H9 (cell line): Measurements from ENCODE around the gene STRN. TPM values are rescaled to one million over a fixed set of nuclear protein-coding genes. Genes with fewer than 3 reads are reported as not detected.

ENCODE experiments used
- DNase-seq: peaks from one replicate; pipeline ENCODE4 v3.0.0-alpha.2; 2017
- H2AFZ ChIP-seq: one replicate; pipeline ENCODE4 v1.6.1; 2013; ENCODE audit warnings: mild to moderate bottlenecking, low read length, control low read depth, moderate library complexity
- H2AK5ac ChIP-seq: 2 replicates; pipeline ENCODE4 v1.6.1; 2013; ENCODE audit warnings: low read length, control low read depth, mixed read lengths; ENCODE audit not compliant: insufficient read length
- H2BK120ac ChIP-seq: one replicate; pipeline ENCODE4 v1.6.1; 2013; ENCODE audit warnings: low read depth, mild to moderate bottlenecking, low read length, control low read depth, inconsistent platforms; ENCODE audit not compliant: poor library complexity, severe bottlenecking
- H2BK12ac ChIP-seq: 2 replicates; pipeline ENCODE4 v1.6.1; 2013; ENCODE audit warnings: low read length, control low read depth, mixed read lengths, low read depth; ENCODE audit not compliant: insufficient read length
- H2BK15ac ChIP-seq: 2 replicates; pipeline ENCODE4 v1.6.1; 2013; ENCODE audit warnings: low read depth, low read length, control low read depth
- H2BK20ac ChIP-seq: one replicate; pipeline ENCODE4 v1.6.1; 2013; ENCODE audit warnings: low read depth, mild to moderate bottlenecking, low read length, control low read depth, inconsistent platforms; ENCODE audit not compliant: poor library complexity, severe bottlenecking
- H2BK5ac ChIP-seq: 2 replicates; pipeline ENCODE4 v1.6.1; 2013; ENCODE audit warnings: low read length, control low read depth, mixed read lengths; ENCODE audit not compliant: insufficient read length
- H3K14ac ChIP-seq: 2 replicates; pipeline ENCODE4 v1.6.1; 2013; ENCODE audit warnings: low read length, control low read depth; ENCODE audit not compliant: insufficient read depth
- H3K18ac ChIP-seq: 2 replicates; pipeline ENCODE4 v1.6.1; 2013; ENCODE audit warnings: low read depth, mild to moderate bottlenecking, mixed read lengths, low read length, control low read depth; ENCODE audit not compliant: insufficient read length
- H3K23ac ChIP-seq: 2 replicates; pipeline ENCODE4 v1.6.1; 2013; ENCODE audit warnings: low read length, control low read depth, mixed read lengths, low read depth; ENCODE audit not compliant: insufficient read length
- H3K23me2 ChIP-seq: 2 replicates; pipeline ENCODE4 v1.6.1; 2013; ENCODE audit warnings: low read depth, mild to moderate bottlenecking, mixed read lengths, low read length, control low read depth; ENCODE audit not compliant: insufficient read length, poor library complexity, severe bottlenecking
- H3K27ac ChIP-seq: 2 replicates; pipeline ENCODE4 v1.5.1; 2013; ENCODE audit warnings: low read length, control low read depth, mixed read lengths, low read depth; ENCODE audit not compliant: insufficient read length
- H3K27me3 ChIP-seq: 2 replicates; pipeline ENCODE4 v1.6.1; 2013; ENCODE audit warnings: low read length, control low read depth, inconsistent platforms; ENCODE audit not compliant: insufficient read depth
- H3K4ac ChIP-seq: 2 replicates; pipeline ENCODE4 v1.6.1; 2013; ENCODE audit warnings: low read depth, mild to moderate bottlenecking, control low read depth, inconsistent platforms, low read length, moderate library complexity
- H3K4me1 ChIP-seq: 2 replicates; pipeline ENCODE4 v1.6.1; 2013; ENCODE audit warnings: low read length, control low read depth, inconsistent platforms; ENCODE audit not compliant: insufficient read depth
- H3K4me2 ChIP-seq: 2 replicates; pipeline ENCODE4 v1.6.1; 2013; ENCODE audit warnings: low read length, control low read depth, mixed read lengths; ENCODE audit not compliant: insufficient read length, insufficient read depth
- H3K56ac ChIP-seq: 2 replicates; pipeline ENCODE4 v1.6.1; 2013; ENCODE audit warnings: low read depth, mild to moderate bottlenecking, mixed read lengths, low read length, control low read depth; ENCODE audit not compliant: insufficient read length
- H3K79me1 ChIP-seq: 2 replicates; pipeline ENCODE4 v1.6.1; 2013; ENCODE audit warnings: low read depth, mild to moderate bottlenecking, moderate library complexity, low read length, control low read depth, inconsistent platforms; ENCODE audit not compliant: insufficient read depth, poor library complexity, severe bottlenecking
- H3K79me2 ChIP-seq: 2 replicates; pipeline ENCODE4 v1.6.1; 2013; ENCODE audit warnings: low read length, control low read depth, inconsistent platforms; ENCODE audit not compliant: insufficient read depth
- H3K9ac ChIP-seq: 2 replicates; pipeline ENCODE4 v1.6.1; 2013; ENCODE audit warnings: low read length, control low read depth, mixed read lengths; ENCODE audit not compliant: insufficient read length; ENCODE audit errors: extremely low read depth
- H3K9me3 ChIP-seq: one replicate; pipeline ENCODE4 v1.6.1; 2013; ENCODE audit warnings: low read depth, low read length, inconsistent platforms; ENCODE audit not compliant: control insufficient read depth
- H3T11ph ChIP-seq: one replicate; pipeline ENCODE4 v1.6.1; 2013; ENCODE audit warnings: mild to moderate bottlenecking, low read length, control low read depth, inconsistent platforms
- H4K20me1 ChIP-seq: one replicate; pipeline ENCODE4 v1.6.1; 2013; ENCODE audit not compliant: control insufficient read depth, insufficient read length, insufficient read depth
- H4K5ac ChIP-seq: 2 replicates; pipeline ENCODE4 v1.6.1; 2013; ENCODE audit warnings: low read depth, mild to moderate bottlenecking, mixed read lengths, low read length, control low read depth; ENCODE audit not compliant: insufficient read length
- H4K8ac ChIP-seq: replicated peaks from 2 replicates; pipeline ENCODE4 v1.6.1; 2013; ENCODE audit warnings: low read length, control low read depth, mixed read lengths, low read depth; ENCODE audit not compliant: insufficient read length
- H4K91ac ChIP-seq: 2 replicates; pipeline ENCODE4 v1.6.1; 2013; ENCODE audit warnings: low read depth, mild to moderate bottlenecking, moderate library complexity, mixed read lengths, low read length, control low read depth; ENCODE audit not compliant: insufficient read length
- H3K27ac Mint-ChIP-seq, 3 experiments: 2 replicates in 2 of 3; 3 replicates in 1 of 3; pipeline ENCODE4 v1.8.0; 2020 to 2021; ENCODE audit warnings: mixed read lengths in 3 of 3, mild to moderate bottlenecking in 1 of 3, moderate library complexity in 1 of 3
- H3K27me3 Mint-ChIP-seq: 2 replicates; pipeline ENCODE4 v1.8.0; 2021; ENCODE audit warnings: low read depth, mild to moderate bottlenecking, moderate library complexity, mixed read lengths
- H3K36me3 Mint-ChIP-seq, 3 experiments: 2 replicates in 2 of 3; 3 replicates in 1 of 3; pipeline ENCODE4 v1.8.0; 2020 to 2021; ENCODE audit warnings: low read depth in 3 of 3, mixed read lengths in 3 of 3; ENCODE audit not compliant: insufficient read depth in 1 of 3
- H3K4me1 Mint-ChIP-seq, 2 experiments: 2 replicates each; pipeline ENCODE4 v1.8.0; 2020; ENCODE audit warnings: mixed read lengths in 2 of 2
- H3K4me3 Mint-ChIP-seq, 2 experiments: 2 replicates in 1 of 2; 3 replicates in 1 of 2; pipeline ENCODE4 v1.8.0; 2020 to 2021; ENCODE audit warnings: mild to moderate bottlenecking in 2 of 2, mixed read lengths in 2 of 2, moderate library complexity in 1 of 2
- H3K9me3 Mint-ChIP-seq, 2 experiments: 2 replicates in 1 of 2; 3 replicates in 1 of 2; pipeline ENCODE4 v1.8.0; 2020; ENCODE audit warnings: mild to moderate bottlenecking in 2 of 2, mixed read lengths in 2 of 2, moderate library complexity in 1 of 2
- CTCF ChIP-seq: fragments of 200-600 bp; sonication (generic); conservative IDR thresholded peaks from 3 replicates; pipeline ENCODE4 v1.8.0; 2021; ENCODE audit warnings: antibody characterized with exemption, mild to moderate bottlenecking
- WGBS: extraction: QIAGEN DNeasy Blood & Tissue Kit; methylation state at CpG from one replicate; pipeline ENCODE4 v1.1.7; 2013; ENCODE audit warnings: missing lambda C conversion rate, low lambda C conversion rate, mixed read lengths; ENCODE audit not compliant: insufficient read length; ENCODE audit errors: extremely low coverage; 5-methylcytosine and 5-hydroxymethylcytosine counted together
- total RNA-seq: library from RNA; stranded (reverse); gene quantifications from 2 replicates; pipeline ENCODE4 v1.2.1, GENCODE V29; 2021

Gene STRN
- total RNA-seq, 1 experiment from 2014 or later, result 31.7 TPM

- no peak overlapping the region for H4K5ac ChIP-seq
- H3K9ac ChIP-seq, result no peak overlapping the region
- H2AFZ ChIP-seq, result no peak overlapping the region
- Mint-ChIP-seq H3K36me3 (peaks cover 0 to 3% (median 0%) of the 10 kb centered on the region in 3 experiments; a peak in 2 of 7 replicates), H3K27me3 (no peaks in the 10 kb centered on the region), H3K27ac (peak overlapping the region in 1 of 3 experiments; percentile 45; a peak in 1 of 7 replicates), H3K4me3 (no peak overlapping the region), H3K4me1 (peaks cover 64 to 68% of the 10 kb centered on the region in 2 experiments), H3K9me3 (no peaks in the 10 kb centered on the region)
- H2BK15ac ChIP-seq, result no peak overlapping the region
- TF ChIP-seq CTCF, result no peak
- H2BK120ac ChIP-seq, result peak overlapping the region; percentile 14
- no peak overlapping the region for H2BK5ac ChIP-seq
- no peaks in the 10 kb centered on the region for H3K79me1 ChIP-seq
- no peaks in the 10 kb centered on the region for H3K27me3 ChIP-seq
- H3K79me2 ChIP-seq, result peaks cover 9% of the 10 kb centered on the region; the same call in 1 of the 2 replicates
- no peak overlapping the region for H3K27ac ChIP-seq
- no peak overlapping the region for H3K4ac ChIP-seq
- H3K23ac ChIP-seq, result no peak overlapping the region
- H3K4me1 ChIP-seq, result peaks cover 2% of the 10 kb centered on the region; the same call in 1 of the 2 replicates
- no peak overlapping the region for H4K91ac ChIP-seq
- H2BK12ac ChIP-seq, result no peak overlapping the region
- no peak overlapping the region for H3K18ac ChIP-seq
- H3T11ph ChIP-seq, result no peak overlapping the region
- H3K14ac ChIP-seq, result no peak overlapping the region
- DNase-seq, result no peak
- no CpG with 5 or more reads among the region's 5 CpGs for WGBS
- H4K20me1 ChIP-seq, result no peaks in the 10 kb centered on the region
- no peak overlapping the region for H2AK5ac ChIP-seq
- H3K56ac ChIP-seq, result no peak overlapping the region
- peaks cover 4% of the 10 kb centered on the region for H3K23me2 ChIP-seq
- H3K4me2 ChIP-seq, result no peak overlapping the region
- no peak overlapping the region for H4K8ac ChIP-seq
- no peaks in the 10 kb centered on the region for H3K9me3 ChIP-seq
- no peak overlapping the region for H2BK20ac ChIP-seq
Measured at GRCh38 chr2:36960773-36961172, 5.6 kb downstream of the STRN start.
